Esophagus muscularis mucosa (tissue), 4 donors: ENCODE results near the gene ADGRV1.

Experiments used
- EP300 ChIP-seq: sonication (generic); formaldehyde crosslinking; IDR thresholded peaks from one replicate; pipeline ENCODE4 v1.6.1; 2017; ENCODE audit warnings: antibody characterized with exemption
- POLR2A ChIP-seq: fragments of 450-650 bp; IDR thresholded peaks from one replicate; pipeline ENCODE4 v1.6.1; 2017; ENCODE audit warnings: antibody characterized with exemption, moderate library complexity, mild to moderate bottlenecking, low read depth
- TF ChIP-seq, protein P1 (sequence below), 3 experiments: fragments of 200-600 bp in 2 of 3; fragments of 450-650 bp in 1 of 3; sonication (generic) in 2 of 3; IDR thresholded peaks; one replicate each; pipeline ENCODE4 v1.5.1; 2017 to 2019; ENCODE audit warnings: antibody characterized with exemption in 3 of 3, mild to moderate bottlenecking in 2 of 3, moderate library complexity in 1 of 3

DNA sequence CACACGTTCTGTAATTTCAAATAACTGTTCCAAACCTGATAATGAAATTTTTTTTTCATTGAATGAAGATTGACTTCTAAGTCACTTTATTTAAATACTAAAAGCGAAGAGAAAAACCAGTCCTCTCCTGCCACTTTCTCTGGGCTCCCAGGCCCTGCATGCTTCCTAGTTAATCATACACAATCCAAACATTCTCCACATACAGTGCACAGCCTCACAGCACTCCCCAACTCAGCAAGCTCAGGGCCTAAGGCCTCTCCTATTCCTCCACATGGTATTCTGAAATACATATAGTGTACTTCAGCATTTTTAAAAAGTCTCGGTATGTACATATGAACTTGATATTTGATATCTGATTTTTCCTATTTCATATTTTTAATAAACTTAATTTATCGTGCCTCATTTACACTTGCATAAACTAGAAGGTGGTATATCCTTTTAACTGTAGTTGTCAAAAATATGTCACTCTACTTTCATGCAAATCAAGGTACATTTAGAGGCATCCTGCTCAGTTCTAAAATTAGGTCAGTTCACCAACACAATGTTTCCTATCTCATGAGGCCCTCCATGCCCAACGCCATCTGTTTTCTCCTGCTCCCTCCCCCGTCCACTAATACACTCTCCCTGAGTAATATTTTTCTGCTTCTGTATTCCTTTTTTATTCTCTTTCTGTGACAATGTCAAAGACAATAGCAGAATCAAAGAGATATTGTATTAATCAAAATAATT is 617.9 kb downstream of the ADGRV1 start:
- TF ChIP-seq, protein P1, sequence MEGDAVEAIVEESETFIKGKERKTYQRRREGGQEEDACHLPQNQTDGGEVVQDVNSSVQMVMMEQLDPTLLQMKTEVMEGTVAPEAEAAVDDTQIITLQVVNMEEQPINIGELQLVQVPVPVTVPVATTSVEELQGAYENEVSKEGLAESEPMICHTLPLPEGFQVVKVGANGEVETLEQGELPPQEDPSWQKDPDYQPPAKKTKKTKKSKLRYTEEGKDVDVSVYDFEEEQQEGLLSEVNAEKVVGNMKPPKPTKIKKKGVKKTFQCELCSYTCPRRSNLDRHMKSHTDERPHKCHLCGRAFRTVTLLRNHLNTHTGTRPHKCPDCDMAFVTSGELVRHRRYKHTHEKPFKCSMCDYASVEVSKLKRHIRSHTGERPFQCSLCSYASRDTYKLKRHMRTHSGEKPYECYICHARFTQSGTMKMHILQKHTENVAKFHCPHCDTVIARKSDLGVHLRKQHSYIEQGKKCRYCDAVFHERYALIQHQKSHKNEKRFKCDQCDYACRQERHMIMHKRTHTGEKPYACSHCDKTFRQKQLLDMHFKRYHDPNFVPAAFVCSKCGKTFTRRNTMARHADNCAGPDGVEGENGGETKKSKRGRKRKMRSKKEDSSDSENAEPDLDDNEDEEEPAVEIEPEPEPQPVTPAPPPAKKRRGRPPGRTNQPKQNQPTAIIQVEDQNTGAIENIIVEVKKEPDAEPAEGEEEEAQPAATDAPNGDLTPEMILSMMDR (IDR thresholded peaks at IDR 0.05), result no peak
- TF ChIP-seq EP300 (no peak), POLR2A (no peak)
